Measurements from ENCODE around the gene TPGS1. TPM values are rescaled to one million over a fixed set of nuclear protein-coding genes. Genes with fewer than 3 reads are reported as not detected.

The TPGS1 gene, protein sequence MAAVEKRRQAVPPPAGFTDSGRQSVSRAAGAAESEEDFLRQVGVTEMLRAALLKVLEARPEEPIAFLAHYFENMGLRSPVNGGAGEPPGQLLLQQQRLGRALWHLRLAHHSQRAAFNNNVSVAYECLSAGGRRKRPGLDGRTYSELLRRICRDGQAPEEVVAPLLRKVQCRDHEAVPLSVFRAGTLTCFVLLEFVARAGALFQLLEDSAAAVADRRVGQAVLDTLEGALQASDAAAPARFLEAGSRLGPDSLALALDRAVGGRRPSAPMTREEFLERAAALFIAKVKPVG
- 25.5 and 29.0 TPM in 2 replicates for total RNA-seq

DNA sequence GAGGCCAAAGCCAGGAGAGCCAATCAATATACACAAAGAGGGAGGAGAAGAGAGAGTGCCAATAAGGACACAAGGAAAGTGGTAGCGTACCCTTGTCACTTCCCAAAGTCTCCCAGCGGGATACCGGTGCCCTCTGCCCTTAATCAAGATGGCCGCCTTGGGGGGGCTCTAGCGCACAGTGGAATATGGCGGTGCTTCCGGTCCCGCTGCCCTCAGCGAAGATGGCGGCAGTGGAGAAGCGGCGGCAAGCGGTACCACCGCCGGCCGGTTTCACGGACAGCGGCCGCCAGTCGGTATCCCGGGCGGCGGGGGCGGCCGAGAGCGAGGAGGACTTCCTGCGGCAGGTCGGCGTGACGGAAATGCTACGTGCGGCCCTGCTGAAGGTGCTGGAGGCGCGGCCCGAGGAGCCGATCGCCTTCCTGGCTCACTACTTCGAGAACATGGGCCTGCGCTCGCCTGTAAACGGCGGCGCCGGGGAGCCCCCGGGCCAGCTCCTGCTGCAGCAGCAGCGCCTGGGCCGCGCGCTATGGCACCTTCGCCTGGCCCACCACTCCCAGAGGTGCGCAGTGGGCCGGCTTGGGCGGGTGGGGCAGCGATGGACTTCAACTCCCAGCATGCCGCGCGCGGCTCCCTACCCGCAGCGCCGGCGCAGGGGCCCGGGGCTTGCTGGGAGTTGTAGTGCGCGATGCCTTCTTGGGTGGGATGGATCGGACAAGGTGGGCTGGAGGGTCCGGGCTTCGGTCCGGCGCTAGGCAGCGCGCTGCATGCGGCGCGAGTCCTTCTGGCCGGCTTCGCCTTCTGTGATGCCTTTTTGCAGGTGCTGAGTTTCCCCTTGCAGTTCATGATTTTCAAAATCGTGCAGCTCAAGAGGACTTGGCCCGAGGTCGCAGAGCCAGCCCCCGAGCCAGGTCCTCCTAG, at the start of gene TPGS1:
TSS of gene TPGS1 (plus strand) at position 212 of the 918 bp plus-strand sequence. CDS start at position 222, 10 bp downstream.

DNA sequence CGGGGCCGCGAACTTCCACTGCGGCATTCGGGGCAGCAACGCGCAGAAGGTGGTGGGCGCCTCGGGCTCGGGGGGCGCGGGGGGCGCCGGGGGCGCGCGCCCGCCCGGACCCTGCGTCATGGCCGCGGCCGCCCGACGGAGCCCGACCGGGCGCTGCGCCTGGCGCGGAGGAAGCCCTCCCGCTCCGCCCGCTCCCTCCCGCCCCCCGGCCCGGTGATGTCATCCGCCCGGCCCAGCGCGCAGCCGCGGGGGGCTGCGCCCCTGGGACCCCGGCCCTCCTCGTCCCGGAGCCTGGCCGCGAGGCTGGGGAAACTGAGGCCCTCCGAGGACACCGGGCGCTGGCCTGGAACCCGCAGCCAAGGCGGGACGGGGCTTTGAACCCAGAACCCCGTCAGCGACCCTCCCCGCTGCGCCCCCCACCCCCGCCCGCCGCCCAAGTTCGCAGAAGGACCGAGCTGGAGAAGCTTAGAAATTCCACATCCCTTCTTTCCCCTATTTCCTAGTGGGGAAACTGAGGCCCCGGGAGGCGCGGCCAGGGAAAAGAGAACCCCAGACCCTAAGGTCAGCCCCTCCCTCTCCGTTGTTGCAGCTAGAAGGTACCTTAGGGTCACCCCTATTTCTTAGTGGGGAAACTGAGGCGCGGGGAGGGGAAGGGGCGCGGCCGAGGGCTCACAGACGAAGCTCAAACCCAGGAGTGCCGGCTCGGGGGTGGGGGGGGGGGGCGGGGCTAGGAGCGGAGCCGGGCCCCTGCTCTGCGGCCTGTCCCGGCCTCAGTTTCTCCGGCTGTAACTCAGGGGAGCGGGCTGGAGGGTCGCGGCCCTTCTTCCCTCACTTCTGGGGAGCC, 46.2 kb upstream of the TPGS1 start, which contains the start of gene SHC2:
TSS of gene SHC2 (minus strand) at position 157 of the 844 bp plus-strand sequence. CDS start at position 120, 37 bp downstream.

DNA sequence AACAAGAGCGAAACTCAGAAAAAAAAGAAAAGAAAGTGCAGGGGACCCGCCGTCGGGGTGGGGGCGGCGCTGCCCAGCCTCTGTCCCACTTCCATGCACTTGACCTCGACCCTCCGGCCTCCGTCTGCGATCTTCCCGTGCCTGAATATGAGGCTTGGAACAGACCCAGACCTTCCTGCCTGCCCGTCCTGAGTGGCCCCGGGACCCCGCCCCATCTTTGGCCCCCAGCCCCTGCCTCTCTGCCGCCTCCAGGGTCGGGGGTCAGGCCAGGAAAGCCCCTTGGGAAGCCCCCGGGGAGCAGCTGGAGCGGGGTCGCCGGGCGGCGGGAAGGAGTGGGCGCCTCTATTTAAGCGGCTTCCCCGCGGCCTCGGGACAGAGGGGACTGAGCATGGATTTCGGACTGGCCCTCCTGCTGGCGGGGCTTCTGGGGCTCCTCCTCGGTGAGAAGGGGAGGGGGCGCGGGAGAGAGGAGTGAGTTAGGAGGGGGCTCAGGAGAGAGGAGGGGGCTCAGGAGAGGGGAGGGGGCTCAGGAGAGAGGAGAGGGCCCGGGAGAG, 11.1 kb upstream of the TPGS1 start, which contains the start of gene MADCAM1:
TSS of gene MADCAM1 (plus strand) at position 375 of the 554 bp plus-strand sequence. CDS start at position 389, 14 bp downstream.

DNA sequence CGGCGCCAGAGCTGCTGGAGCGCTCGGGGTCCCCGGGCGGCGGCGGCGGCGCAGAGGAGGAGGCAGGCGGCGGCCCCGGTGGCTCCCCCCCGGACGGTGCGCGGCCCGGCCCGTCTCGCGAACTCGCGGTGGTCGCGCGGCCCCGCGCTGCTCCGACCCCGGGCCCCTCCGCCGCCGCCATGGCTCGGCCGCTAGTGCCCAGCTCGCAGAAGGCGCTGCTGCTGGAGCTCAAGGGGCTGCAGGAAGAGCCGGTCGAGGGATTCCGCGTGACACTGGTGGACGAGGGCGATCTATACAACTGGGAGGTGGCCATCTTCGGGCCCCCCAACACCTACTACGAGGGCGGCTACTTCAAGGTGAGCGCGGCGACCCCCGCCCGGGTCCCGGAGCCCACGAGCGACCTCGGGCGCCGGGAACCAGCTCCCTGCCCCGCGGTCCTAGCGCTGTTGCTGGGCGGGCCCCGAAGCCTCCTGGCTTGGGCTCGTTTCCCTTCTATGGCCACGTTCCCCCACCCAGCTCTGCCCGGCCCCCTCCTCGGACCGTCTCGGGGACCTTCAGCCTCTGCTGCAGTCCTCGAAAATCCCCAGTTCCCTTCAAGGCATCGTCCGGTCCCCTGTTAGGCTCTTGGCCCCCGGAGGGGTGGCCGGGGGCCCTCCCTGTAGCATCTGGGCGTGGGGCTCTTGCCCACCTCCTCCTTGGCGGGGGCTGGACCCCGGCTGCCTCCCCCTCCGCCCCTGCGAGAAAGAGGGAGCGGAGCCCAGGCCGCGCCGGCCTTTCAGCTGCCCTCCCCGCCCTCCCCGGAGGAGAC, 24.7 kb downstream of the TPGS1 start, which contains the start of gene CDC34:
TSS of gene CDC34 (plus strand) at position 8 of the 808 bp plus-strand sequence. CDS start at position 180, 172 bp downstream.

DNA sequence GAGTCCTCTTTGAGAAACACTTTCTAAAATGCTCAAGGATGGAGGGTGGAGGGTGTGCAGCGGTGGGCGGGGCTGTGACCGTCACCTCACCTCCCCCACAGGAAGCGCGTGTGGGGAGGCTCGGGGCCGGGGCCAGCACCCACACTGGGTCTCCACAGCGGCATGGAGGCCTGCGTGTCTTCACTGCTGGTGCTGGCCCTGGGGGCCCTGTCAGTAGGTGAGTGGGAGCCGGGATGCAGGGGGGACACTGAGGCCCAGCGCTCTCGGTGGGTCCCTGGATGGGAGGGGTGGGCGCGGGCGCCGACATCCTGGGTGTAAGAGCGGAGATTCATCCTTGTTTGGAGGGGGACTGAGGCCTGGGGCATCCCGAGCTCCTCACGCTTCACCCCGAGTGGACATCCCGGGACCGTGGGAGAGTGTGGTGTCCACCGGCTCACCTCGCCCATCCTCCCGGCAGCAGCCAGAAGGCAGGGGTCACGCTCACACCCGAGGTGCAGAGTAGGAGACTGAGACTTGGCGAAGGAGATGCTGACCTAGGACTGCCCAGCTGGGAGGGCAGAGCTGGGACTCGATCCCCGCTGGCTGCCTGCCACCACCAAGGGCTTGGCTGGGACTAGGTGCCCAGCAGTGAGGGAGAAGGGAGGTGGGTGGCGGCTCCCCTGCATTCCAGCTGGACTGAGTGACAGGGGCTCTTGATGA, 36.8 kb downstream of the TPGS1 start, which contains the start of gene GZMM:
TSS of gene GZMM (plus strand) at position 144 of the 699 bp plus-strand sequence. CDS start at position 163, 19 bp downstream.

Other genes starting within 250 kb of the TPGS1 start
- gene PLPP2, start 216.1 kb upstream of the TPGS1 start, total RNA-seq: 0.11 and 0.13 TPM in 2 replicates
- gene MIER2, start 162.7 kb upstream of the TPGS1 start, total RNA-seq: 6.5 and 6.9 TPM in 2 replicates
- not detected in 2 replicates for gene C2CD4C, start 98.3 kb upstream of the TPGS1 start, total RNA-seq
- 0.39 and 1.4 TPM in 2 replicates for gene SHC2, start 46.5 kb upstream of the TPGS1 start, total RNA-seq
- gene MADCAM1, start 11.0 kb upstream of the TPGS1 start, total RNA-seq: 0.11 and 0.13 TPM in 2 replicates
- gene CDC34, start 24.3 kb downstream of the TPGS1 start, total RNA-seq: 27.1 and 28.5 TPM in 2 replicates
- not detected in 2 replicates for gene GZMM, start 36.6 kb downstream of the TPGS1 start, total RNA-seq
- 245 and 254 TPM in 2 replicates for gene BSG, start 65.1 kb downstream of the TPGS1 start, total RNA-seq
- 0.76 and 0.91 TPM in 2 replicates for gene HCN2, start 82.4 kb downstream of the TPGS1 start, total RNA-seq
- 15.9 and 18.4 TPM in 2 replicates for gene POLRMT, start 126.0 kb downstream of the TPGS1 start, total RNA-seq
- not detected in 2 replicates for gene FGF22, start 132.4 kb downstream of the TPGS1 start, total RNA-seq
- gene RNF126, start 155.7 kb downstream of the TPGS1 start, total RNA-seq: 17.9 and 21.6 TPM in 2 replicates
- 15.9 and 33.2 TPM in 2 replicates for gene FSTL3, start 168.9 kb downstream of the TPGS1 start, total RNA-seq
- not detected in 2 replicates for gene PRSS57, start 188.0 kb downstream of the TPGS1 start, total RNA-seq
- gene PALM, start 201.4 kb downstream of the TPGS1 start, total RNA-seq: 7.5 and 9.3 TPM in 2 replicates
- gene MISP, start 243.6 kb downstream of the TPGS1 start, total RNA-seq: 0.22 and 0.26 TPM in 2 replicates

Data from articular chondrocyte of knee joint (primary cell).